Measurements from ENCODE around the gene PRKCH.

Gene PRKCH

GRCh38 chr14:61379639-61380184 lies 58.3 kb downstream of the PRKCH start:
- Histone ChIP-seq H3K4me1 (ENCODE audit: insufficient read depth, low read length, poor library complexity, severe bottlenecking) (peaks cover 42% of the 10 kb centered on the region), H3K4me3 (ENCODE audit: low read length, poor library complexity, severe bottlenecking) (no peak overlapping the region), H3K9me3 (ENCODE audit: insufficient read depth, low read depth, low read length) (peaks cover 7% of the 10 kb centered on the region; the same call in 1 of the 2 replicates), H3K9me2 (replicated peaks; ENCODE audit: low read depth, low read length) (no peaks in the 10 kb centered on the region), H2AFZ (ENCODE audit: low read length) (no peak overlapping the region), H3F3A (ENCODE audit: low read depth) (no peaks in the 10 kb centered on the region), H3K4me2 (ENCODE audit: low read depth, low read length, poor library complexity, severe bottlenecking) (no peak overlapping the region), H3K27me3 (ENCODE audit: insufficient read depth, low read length, poor library complexity, severe bottlenecking) (no peaks in the 10 kb centered on the region), H4K20me1 (ENCODE audit: insufficient read depth, low read length, poor library complexity, severe bottlenecking) (peaks cover 55% of the 10 kb centered on the region), H3K9ac (ENCODE audit: low read depth, low read length, poor library complexity, severe bottlenecking) (no peak overlapping the region), H3K36me3 (ENCODE audit: insufficient read depth, low read length) (peaks cover 19% of the 10 kb centered on the region; the same call in 1 of the 2 replicates), H3K79me2 (ENCODE audit: insufficient read depth, low read length) (peaks cover 100% of the 10 kb centered on the region)
- TF ChIP-seq EZH2phosphoT487 (IDR thresholded peaks at IDR 0.05; ENCODE audit: borderline replicate concordance) (no peak), CTCF (conservative IDR thresholded peaks at IDR 0.05; ENCODE audit: low read length) (no peak)

- Histone ChIP-seq H3K9me3 (ENCODE audit: insufficient read depth, low read depth, low read length) (no peaks in the 10 kb centered on the region), H4K20me1 (ENCODE audit: insufficient read depth, low read length, poor library complexity, severe bottlenecking) (peaks cover 64% of the 10 kb centered on the region), H3K79me2 (ENCODE audit: insufficient read depth, low read length) (peaks cover 97% of the 10 kb centered on the region), H3K4me2 (ENCODE audit: low read depth, low read length, poor library complexity, severe bottlenecking) (no peak overlapping the region), H3K27me3 (ENCODE audit: insufficient read depth, low read length, poor library complexity, severe bottlenecking) (no peaks in the 10 kb centered on the region), H3K36me3 (ENCODE audit: insufficient read depth, low read length) (peaks cover 10% of the 10 kb centered on the region; the same call in 1 of the 2 replicates), H2AFZ (ENCODE audit: low read length) (no peak overlapping the region), H3K4me1 (ENCODE audit: insufficient read depth, low read length, poor library complexity, severe bottlenecking) (peaks cover 53% of the 10 kb centered on the region), H3K9me2 (replicated peaks; ENCODE audit: low read depth, low read length) (no peaks in the 10 kb centered on the region), H3F3A (ENCODE audit: low read depth) (no peaks in the 10 kb centered on the region), H3K9ac (ENCODE audit: low read depth, low read length, poor library complexity, severe bottlenecking) (no peak overlapping the region), H3K4me3 (ENCODE audit: low read length, poor library complexity, severe bottlenecking) (no peak overlapping the region)
- TF ChIP-seq EZH2phosphoT487 (IDR thresholded peaks at IDR 0.05; ENCODE audit: borderline replicate concordance) (no peak), CTCF (conservative IDR thresholded peaks at IDR 0.05; ENCODE audit: low read length) (0 out of 2 replicates have a peak, but pooled peaks have one; percentile 14)
Measured at GRCh38 chr14:61380984-61381383, 59.6 kb downstream of the PRKCH start.

- H3K9me3 ChIP-seq (ENCODE audit: insufficient read depth, low read depth, low read length): no peaks in the 10 kb centered on the region
- no peak overlapping the region for H2AFZ ChIP-seq (ENCODE audit: low read length)
- H3K9me2 ChIP-seq (replicated peaks; ENCODE audit: low read depth, low read length): no peaks in the 10 kb centered on the region
- no peaks in the 10 kb centered on the region for H3F3A ChIP-seq (ENCODE audit: low read depth)
- H3K4me3 ChIP-seq (ENCODE audit: low read length, poor library complexity, severe bottlenecking): no peak overlapping the region
- peaks cover 5% of the 10 kb centered on the region; the same call in 1 of the 2 replicates for H3K36me3 ChIP-seq (ENCODE audit: insufficient read depth, low read length)
- H3K9ac ChIP-seq (ENCODE audit: low read depth, low read length, poor library complexity, severe bottlenecking): no peak overlapping the region
- H3K27me3 ChIP-seq (ENCODE audit: insufficient read depth, low read length, poor library complexity, severe bottlenecking): no peaks in the 10 kb centered on the region
- H3K4me1 ChIP-seq (ENCODE audit: insufficient read depth, low read length, poor library complexity, severe bottlenecking): peaks cover 59% of the 10 kb centered on the region
- peaks cover 97% of the 10 kb centered on the region for H3K79me2 ChIP-seq (ENCODE audit: insufficient read depth, low read length)
- TF ChIP-seq CTCF (conservative IDR thresholded peaks at IDR 0.05; ENCODE audit: low read length): no peak
- no peak for TF ChIP-seq EZH2phosphoT487 (IDR thresholded peaks at IDR 0.05; ENCODE audit: borderline replicate concordance)
- H4K20me1 ChIP-seq (ENCODE audit: insufficient read depth, low read length, poor library complexity, severe bottlenecking): peaks cover 68% of the 10 kb centered on the region
- no peak overlapping the region for H3K4me2 ChIP-seq (ENCODE audit: low read depth, low read length, poor library complexity, severe bottlenecking)
Measured at GRCh38 chr14:61381553-61381952, 60.2 kb downstream of the PRKCH start.

All from Loucy (cell line).